Glomerular visceral epithelial cell (primary cell): ENCODE measurements around the gene MRPL20.
A peak's percentile ranks its signal among the peaks of the same experiment; 100 is the strongest.
"Not testable (repeated sequence)": the region's sequence is repeated elsewhere in the genome, so short reads cannot be mapped to it uniquely, and the experiment has no call there.

Experiments used
- DNase-seq: peaks from one replicate; pipeline ENCODE4 v3.0.0-alpha.2; 2016; ENCODE audit errors: extremely low spot score

Gene MRPL20

GRCh38 chr1:1425753-1426495 is 18.8 kb upstream of the MRPL20 start:
- DNase-seq: no peak

DNA sequence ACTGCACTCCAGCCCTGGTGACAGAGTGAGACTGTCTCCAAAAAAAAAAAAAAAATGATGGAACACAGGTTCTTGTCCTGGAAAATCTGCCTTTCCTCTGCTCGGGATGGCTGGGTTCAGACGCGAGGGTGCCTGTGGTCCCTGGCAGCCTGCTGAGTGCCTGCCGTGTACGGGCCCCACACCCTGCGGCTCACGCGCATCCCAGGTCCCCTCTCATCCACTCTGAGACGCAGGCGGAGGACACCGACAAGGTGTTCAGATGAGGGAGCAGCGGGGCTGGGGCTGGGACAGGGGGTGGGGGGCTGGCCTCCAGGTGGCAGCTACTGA is 18.3 kb upstream of the MRPL20 start:
- DNase-seq: no peak

GRCh38 chr1:1424707-1425106 is 17.6 kb upstream of the MRPL20 start:
- no peak for DNase-seq

DNA sequence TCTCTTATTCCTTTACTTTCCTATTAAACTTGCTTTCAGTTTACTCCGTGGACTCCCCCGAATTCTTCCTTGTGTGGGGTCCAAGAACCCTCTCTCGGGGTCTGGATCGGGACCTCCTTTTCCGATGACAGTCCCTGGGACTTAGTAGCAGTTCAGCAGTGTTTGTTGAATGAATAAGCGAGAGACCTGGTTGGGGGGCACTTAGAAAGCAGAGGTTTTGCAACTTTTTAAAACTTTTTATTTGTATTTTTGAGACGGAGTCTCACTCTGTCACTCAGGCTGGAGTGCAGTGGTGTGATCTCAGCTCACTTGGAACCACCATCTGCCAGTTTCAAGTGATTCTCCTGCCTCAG is 16.1 kb upstream of the MRPL20 start:
- DNase-seq: no peak

GRCh38 chr1:1422465-1423244 is 15.6 kb upstream of the MRPL20 start:
- DNase-seq: no peak

- DNase-seq: no peak
Observed at GRCh38 chr1:1421907-1422464, 14.9 kb upstream of the MRPL20 start.

DNA sequence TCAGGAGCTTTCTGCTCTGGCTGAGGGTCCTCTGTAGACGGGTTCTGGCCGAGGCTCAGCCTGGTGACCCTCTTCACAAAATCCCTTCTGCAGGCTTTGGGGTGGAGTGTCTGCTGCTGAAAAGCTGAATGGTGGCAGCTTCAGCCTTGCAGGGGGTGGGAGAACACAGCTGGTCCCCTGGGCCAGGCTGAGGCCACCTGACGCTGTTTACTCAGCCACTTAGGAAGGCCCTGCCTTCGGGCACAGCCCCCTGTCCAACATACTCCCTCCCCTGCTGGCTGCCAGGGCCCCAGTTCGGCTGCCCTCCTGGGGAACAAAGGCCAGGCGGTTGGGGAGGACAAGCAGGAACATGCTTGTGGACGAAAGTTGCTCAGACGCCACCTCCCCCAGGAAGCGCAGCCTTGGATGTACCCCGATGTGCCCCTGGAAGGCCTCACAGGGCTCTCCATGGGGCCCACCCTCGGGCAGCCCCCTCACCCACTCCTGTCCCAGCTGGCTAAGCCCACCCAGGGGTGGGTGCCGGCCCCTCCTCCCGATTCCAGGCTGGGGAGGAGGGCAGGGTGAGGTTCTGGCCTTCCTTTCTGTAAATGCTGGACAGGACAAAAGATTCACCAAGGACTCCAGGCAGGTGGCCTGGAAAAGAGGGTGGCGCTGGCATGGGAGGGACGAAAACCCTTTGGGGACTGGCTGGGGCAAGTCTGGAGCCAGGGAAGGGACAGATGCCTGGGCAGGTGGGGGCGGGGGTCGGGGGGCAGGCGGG is 14.2 kb upstream of the MRPL20 start, which contains the start of gene ANKRD65:
Gene ANKRD65 (minus strand): TSS at position 130 of the 760 bp plus-strand sequence. CDS start 271 bp downstream, outside the sequence.
- DNase-seq: no peak

- no peak for DNase-seq
Observed at GRCh38 chr1:1420654-1421141, 13.6 kb upstream of the MRPL20 start.

- DNase-seq: no peak
Observed at GRCh38 chr1:1419813-1420653, 12.9 kb upstream of the MRPL20 start.

DNA sequence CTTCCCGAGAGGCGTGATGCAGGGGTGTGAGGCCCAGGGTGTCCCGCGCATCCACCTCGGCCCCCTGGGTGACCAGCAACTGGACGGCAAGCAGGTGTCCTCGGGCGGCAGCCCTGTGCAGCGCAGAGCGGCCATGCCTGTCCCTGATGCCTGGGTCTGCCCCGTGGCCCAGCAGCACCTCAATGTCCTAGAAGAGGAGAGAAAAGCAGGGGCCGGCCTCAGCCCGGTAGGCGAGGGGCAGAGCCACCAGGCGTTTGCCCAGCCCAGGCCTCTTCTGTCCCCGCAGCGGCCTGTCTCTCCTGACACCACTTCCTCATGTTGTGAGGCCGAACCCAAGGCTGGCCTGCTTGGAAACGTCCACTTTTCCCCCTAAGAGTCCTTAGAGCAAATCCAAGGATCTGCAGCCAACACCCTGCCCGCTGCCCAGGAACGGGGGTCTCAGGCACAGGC is 12.3 kb upstream of the MRPL20 start:
- no peak for DNase-seq

GRCh38 chr1:1418464-1419362 is 11.6 kb upstream of the MRPL20 start:
- no peak for DNase-seq

DNA sequence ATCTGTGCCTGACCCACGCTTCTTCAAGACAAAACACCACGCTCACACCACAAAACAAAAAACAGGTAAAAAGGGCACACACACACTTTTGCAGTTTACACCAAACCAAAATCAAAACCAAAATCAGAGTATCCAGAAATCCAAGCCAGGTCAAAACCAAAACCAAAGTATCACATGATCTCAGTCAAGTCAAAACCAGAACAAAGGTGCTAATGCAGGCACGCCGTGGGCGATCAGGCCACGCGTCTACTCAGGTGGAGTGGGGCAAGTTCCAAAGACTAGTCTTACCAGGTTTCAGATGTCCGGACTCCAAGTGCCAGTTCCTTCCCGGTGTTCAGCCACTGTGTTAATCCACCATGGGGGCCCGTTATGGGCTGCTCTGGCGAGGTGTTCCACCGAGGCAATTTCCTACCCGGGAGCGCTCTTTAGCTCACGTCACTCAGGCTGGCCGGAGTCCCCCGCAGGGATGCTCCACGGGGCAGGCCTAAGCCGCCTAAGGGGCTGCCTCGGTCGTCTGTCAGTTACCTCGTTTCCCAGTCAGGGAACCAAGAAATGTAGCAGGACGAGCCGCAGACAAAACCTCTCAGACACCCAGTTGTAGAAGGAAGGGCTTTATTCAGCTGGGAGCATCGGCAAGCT is 10.9 kb upstream of the MRPL20 start:
- not testable (repeated sequence) for DNase-seq

DNA sequence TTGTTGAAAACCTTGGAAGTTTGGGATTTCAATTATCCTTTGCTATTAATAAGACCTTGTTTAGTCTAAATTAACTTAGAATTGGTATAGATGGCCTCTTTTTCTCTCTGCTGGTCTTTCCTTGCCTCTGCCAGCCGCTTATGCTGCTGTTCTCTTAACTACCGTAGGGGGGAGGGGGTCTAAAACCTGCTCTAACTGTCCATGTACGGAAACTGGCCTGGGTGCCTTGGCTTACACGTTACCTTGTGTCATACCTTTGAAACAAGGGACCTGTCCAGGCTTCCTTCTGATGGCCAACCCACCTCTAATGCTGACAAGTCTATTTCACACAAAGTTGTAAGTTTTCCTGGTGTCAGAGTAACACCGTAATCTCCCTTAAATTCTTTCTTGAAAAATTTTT is 10.3 kb upstream of the MRPL20 start:
- not testable (repeated sequence) for DNase-seq

- DNase-seq: no peak
Observed at GRCh38 chr1:1415751-1416150, 8.7 kb upstream of the MRPL20 start.

GRCh38 chr1:1412311-1412902 is 5.3 kb upstream of the MRPL20 start:
- DNase-seq: not testable (repeated sequence)

DNA sequence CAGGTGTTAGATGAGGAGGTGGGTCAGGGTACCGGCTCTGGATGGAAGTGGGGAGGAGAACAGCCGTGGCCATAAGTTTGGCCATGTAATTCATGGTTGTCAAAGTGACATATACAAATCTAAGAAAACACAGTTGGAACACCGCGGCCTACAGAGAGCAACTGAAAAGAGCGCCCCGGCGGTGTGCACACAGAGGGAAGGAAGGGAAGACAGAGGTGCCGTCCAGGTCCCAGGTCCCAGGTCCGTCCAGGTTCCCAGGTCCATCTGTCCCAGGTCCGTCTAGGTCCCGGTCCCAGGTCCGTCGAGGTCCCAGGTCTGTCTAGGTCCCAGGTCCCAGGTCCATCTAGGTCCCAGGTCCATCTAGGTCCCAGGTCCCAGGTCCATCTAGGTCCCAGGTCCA is 4.5 kb upstream of the MRPL20 start:
- no peak for DNase-seq

- not testable (repeated sequence) for DNase-seq
Observed at GRCh38 chr1:1410238-1410637, 3.1 kb upstream of the MRPL20 start.

GRCh38 chr1:1407636-1408318 is 684 bp upstream of the MRPL20 start:
- peak; percentile 48 for DNase-seq
